Esophagus squamous epithelium (tissue), 4 donors: Measurements from ENCODE around the gene STK38L.

Source experiments
- POLR2A ChIP-seq, 4 donors: fragments of 450-650 bp; IDR thresholded peaks; one replicate each; pipeline ENCODE4 v1.6.1; 2017; ENCODE audit warnings: antibody characterized with exemption in 4 of 4, mild to moderate bottlenecking in 4 of 4, moderate library complexity in 3 of 4
- TF ChIP-seq, protein P1 (sequence below), 6 experiments: fragments of 450-650 bp in 4 of 6; fragments of 200-600 bp in 2 of 6; sonication (generic) in 2 of 6; IDR thresholded peaks; one replicate each; pipeline ENCODE4 v1.5.1; 2016 to 2019; ENCODE audit warnings: antibody characterized with exemption in 6 of 6, mild to moderate bottlenecking in 4 of 6, moderate library complexity in 4 of 6

- TF ChIP-seq, protein P1, sequence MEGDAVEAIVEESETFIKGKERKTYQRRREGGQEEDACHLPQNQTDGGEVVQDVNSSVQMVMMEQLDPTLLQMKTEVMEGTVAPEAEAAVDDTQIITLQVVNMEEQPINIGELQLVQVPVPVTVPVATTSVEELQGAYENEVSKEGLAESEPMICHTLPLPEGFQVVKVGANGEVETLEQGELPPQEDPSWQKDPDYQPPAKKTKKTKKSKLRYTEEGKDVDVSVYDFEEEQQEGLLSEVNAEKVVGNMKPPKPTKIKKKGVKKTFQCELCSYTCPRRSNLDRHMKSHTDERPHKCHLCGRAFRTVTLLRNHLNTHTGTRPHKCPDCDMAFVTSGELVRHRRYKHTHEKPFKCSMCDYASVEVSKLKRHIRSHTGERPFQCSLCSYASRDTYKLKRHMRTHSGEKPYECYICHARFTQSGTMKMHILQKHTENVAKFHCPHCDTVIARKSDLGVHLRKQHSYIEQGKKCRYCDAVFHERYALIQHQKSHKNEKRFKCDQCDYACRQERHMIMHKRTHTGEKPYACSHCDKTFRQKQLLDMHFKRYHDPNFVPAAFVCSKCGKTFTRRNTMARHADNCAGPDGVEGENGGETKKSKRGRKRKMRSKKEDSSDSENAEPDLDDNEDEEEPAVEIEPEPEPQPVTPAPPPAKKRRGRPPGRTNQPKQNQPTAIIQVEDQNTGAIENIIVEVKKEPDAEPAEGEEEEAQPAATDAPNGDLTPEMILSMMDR (IDR thresholded peaks at IDR 0.05): no peak
- no peak for TF ChIP-seq POLR2A (IDR thresholded peaks at IDR 0.05)
These were observed 33.9 kb upstream of the STK38L start for GRCh38 chr12:27210187-27210586.
